Measurements from ENCODE around the gene PLPP7.
"Not testable (repeated sequence)": the region's sequence is repeated elsewhere in the genome, so short reads cannot be mapped to it uniquely, and the experiment has no call there.

PLPP7 gene

GRCh38 chr9:131337131-131337848 is 47.8 kb downstream of the PLPP7 start:
- no peak for DNase-seq

GRCh38 chr9:131339212-131339611 is 49.7 kb downstream of the PLPP7 start:
- DNase-seq = not testable (repeated sequence)

- not testable (repeated sequence) for DNase-seq
Observed at GRCh38 chr9:131344931-131345535, 55.5 kb downstream of the PLPP7 start.

GRCh38 chr9:131346559-131346958 is 57.0 kb downstream of the PLPP7 start:
- DNase-seq = no peak

- DNase-seq = peak; percentile 27
Observed at GRCh38 chr9:131347376-131348020, 58.0 kb downstream of the PLPP7 start.

GRCh38 chr9:131348631-131349521 is 59.4 kb downstream of the PLPP7 start:
- DNase-seq = no peak

- DNase-seq = no peak
Observed at GRCh38 chr9:131349522-131349880, 60.0 kb downstream of the PLPP7 start.

GRCh38 chr9:131349881-131350563 is 60.5 kb downstream of the PLPP7 start:
- peak; percentile 92 for DNase-seq

GRCh38 chr9:131356479-131356878 is 67.0 kb downstream of the PLPP7 start:
- peak; percentile 32 for DNase-seq

GRCh38 chr9:131358556-131358955 is 69.0 kb downstream of the PLPP7 start:
- DNase-seq = no peak
